ENCODE results near the gene YBX3. TPM values are rescaled to one million over a fixed set of nuclear protein-coding genes. Genes with fewer than 3 reads are reported as not detected.
"Not testable (repeated sequence)": the region's sequence is repeated elsewhere in the genome, so short reads cannot be mapped to it uniquely, and the experiment has no call there.

The YBX3 gene
- total and polyA plus RNA-seq, 8 donors: 241 to 444 (median 338) TPM

DNA sequence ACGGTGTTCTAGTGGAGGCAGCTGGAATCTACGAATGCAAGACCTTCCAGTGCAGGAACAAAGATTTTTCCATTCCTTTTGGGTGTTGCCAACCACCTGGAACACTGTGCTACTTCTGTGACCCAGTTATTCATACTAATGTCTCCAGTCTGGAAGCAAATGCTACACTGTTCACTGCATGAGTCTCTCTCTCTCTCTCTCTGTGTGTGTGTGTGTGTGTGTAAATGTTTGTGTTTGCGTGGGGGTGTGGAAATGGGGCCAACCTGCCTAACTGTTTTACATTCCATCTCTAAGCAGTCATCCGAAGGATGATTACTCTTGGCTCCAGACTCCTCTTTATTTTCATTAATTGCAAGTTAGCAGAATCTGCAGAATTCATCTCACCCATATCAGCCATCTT lies 29.9 kb upstream of the YBX3 start:
- Histone ChIP-seq H3K27ac (no peak overlapping the region), H3K27me3 (no peaks in the 10 kb centered on the region), H3K4me3 (no peak overlapping the region), H3K36me3 (no peaks in the 10 kb centered on the region), H3K4me1 (peaks cover 4 to 12% (median 4%) of the 10 kb centered on the region in 3 donors), H3K9me3 (no peaks in the 10 kb centered on the region)
- WGBS, 2 donors: 30 to 38% methylated on average over 4 of the region's 4 CpGs
- TF ChIP-seq, protein P1, sequence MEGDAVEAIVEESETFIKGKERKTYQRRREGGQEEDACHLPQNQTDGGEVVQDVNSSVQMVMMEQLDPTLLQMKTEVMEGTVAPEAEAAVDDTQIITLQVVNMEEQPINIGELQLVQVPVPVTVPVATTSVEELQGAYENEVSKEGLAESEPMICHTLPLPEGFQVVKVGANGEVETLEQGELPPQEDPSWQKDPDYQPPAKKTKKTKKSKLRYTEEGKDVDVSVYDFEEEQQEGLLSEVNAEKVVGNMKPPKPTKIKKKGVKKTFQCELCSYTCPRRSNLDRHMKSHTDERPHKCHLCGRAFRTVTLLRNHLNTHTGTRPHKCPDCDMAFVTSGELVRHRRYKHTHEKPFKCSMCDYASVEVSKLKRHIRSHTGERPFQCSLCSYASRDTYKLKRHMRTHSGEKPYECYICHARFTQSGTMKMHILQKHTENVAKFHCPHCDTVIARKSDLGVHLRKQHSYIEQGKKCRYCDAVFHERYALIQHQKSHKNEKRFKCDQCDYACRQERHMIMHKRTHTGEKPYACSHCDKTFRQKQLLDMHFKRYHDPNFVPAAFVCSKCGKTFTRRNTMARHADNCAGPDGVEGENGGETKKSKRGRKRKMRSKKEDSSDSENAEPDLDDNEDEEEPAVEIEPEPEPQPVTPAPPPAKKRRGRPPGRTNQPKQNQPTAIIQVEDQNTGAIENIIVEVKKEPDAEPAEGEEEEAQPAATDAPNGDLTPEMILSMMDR (IDR thresholded peaks at IDR 0.05): no peak
- FAIRE-seq (no peak), DNase-seq (no peak), ATAC-seq (peak in 1 of 4 donors; percentile 5)
- intact Hi-C loops (cut with DNase I): no loop called here

DNA sequence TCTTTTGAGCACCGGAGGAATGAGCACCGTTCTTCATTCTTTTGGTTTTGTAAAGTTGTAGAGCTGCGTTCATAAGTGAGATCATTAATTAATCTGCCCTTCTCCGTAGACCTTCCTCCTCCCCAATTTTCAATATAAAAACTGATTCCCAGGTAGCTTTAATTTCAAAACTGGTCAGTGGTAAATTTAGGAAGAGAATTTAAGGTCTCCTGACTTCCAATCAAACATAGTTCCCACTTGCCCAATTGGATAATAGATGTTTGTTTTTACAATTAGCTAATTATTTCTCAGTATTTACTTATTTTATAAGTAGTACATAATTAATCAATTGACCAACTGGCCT lies 27.2 kb upstream of the YBX3 start:
- TF ChIP-seq, protein P1 (IDR thresholded peaks at IDR 0.05): no peak
- no peaks in the 10 kb centered on the region for H3K36me3 ChIP-seq
- no peak for ATAC-seq
- H3K27ac ChIP-seq: no peak overlapping the region
- intact Hi-C loops (cut with DNase I): no loop called here
- no peak for DNase-seq
- H3K4me1 ChIP-seq: peaks cover 4 to 12% (median 4%) of the 10 kb centered on the region in 3 donors
- H3K9me3 ChIP-seq: no peaks in the 10 kb centered on the region
- no peak for FAIRE-seq
- H3K27me3 ChIP-seq: no peaks in the 10 kb centered on the region
- WGBS, 2 donors: 0% methylated on average over 4 of the region's 4 CpGs
- H3K4me3 ChIP-seq: no peak overlapping the region

DNA sequence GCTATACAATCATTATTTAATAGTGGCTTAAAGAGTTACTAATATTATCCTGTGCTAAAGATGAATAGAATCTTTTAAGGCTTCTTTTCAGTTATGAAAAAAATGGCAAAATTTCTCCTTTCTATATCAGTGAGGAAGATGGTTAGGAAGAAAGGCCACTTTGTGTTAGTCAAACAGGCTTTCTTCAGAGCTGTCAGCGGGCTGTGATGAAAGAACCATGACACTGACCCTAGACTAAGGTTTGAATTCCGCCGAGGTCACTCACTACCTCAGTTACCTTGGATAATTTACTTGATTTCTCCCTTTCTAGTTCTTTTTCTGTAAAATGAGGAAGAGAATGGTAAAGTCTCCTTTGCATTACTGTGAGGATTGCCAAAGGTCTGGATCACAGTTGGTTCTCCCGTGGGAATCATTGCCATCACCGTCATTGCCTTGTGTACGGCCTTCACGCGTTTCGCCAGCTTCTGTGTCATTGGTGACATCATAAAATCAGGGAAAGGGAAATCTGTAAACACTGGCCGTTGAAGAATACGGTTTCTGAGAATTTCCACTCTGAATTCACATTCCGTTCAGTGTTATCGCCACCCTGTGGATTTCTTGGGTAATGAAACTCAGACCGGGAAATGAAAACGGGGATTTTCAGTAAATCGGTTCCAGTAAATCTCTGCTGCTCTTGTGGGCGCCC lies 26.7 kb upstream of the YBX3 start:
- peaks cover 4 to 12% (median 4%) of the 10 kb centered on the region in 3 donors for H3K4me1 ChIP-seq
- H3K36me3 ChIP-seq: no peaks in the 10 kb centered on the region
- peak in 5 of 6 donors; percentile 52 to 84 (median 74) for DNase-seq
- peak; percentile 93 to 100 (median 98) for ATAC-seq
- FAIRE-seq: peak; percentile 96
- intact Hi-C loops (cut with DNase I): no loop called here
- no peaks in the 10 kb centered on the region for H3K9me3 ChIP-seq
- WGBS, 2 donors: 5 to 6% methylated on average over 17 of the region's 17 CpGs
- peak overlapping the region in 2 of 4 donors; percentile 50 for H3K27ac ChIP-seq
- no peaks in the 10 kb centered on the region for H3K27me3 ChIP-seq
- peak overlapping the region in 1 of 4 donors; percentile 30 for H3K4me3 ChIP-seq
- TF ChIP-seq, protein P1 (IDR thresholded peaks at IDR 0.05): peak; percentile 70 to 86 (median 74)

DNA sequence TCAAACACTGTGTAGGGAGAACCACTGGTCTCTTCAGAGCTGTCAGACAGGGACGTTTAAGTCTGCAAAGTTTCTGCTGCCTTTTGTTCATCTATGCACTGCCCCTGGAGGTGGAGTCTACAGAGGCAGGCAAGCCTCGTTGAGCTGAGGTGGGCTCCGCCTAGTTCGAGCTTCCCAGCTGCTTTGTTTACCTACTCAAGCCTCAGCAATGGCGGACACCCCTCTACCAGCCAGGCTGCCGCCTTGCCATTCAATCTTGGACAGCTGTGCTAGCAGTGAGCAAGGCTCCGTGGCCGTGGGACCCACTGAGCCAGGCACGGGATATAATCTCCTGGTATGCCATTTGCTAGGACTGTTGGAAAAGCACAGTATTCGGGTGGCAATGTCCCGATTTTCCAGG lies 24.6 kb upstream of the YBX3 start:
- Histone ChIP-seq H3K36me3 (no peaks in the 10 kb centered on the region), H3K27ac (no peak overlapping the region), H3K4me1 (peaks cover 4 to 12% (median 4%) of the 10 kb centered on the region in 3 donors), H3K9me3 (no peaks in the 10 kb centered on the region), H3K4me3 (no peak overlapping the region), H3K27me3 (no peaks in the 10 kb centered on the region)
- no peak for FAIRE-seq
- peak in 1 of 6 donors; percentile 43 for DNase-seq
- intact Hi-C loops (cut with DNase I): no loop called here
- WGBS, 2 donors: 34 to 50% methylated on average over 11 of the region's 11 CpGs
- no peak for ATAC-seq
- TF ChIP-seq, protein P1 (IDR thresholded peaks at IDR 0.05): no peak

DNA sequence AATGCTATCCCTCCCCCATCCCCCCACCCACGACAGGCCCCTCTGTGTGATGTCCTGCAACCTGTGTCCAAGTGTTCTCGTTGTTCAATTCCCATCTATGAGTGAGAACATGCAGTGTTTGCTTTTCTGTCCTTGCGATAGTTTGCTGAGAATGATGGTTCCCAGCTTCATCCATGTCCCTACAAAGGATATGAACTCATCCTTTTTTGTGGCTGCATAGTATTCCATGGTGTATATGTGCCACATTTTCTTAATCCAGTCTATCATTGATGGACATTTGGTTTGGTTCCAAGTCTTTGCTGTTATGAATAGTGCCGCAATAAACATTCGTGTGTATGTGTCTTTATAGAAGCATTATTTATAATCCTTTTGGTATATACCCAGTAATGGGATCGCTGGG lies 20.3 kb upstream of the YBX3 start:
- FAIRE-seq; ATAC-seq; H3K27me3 ChIP-seq; H3K36me3 ChIP-seq; intact Hi-C loops (cut with DNase I); H3K4me1 ChIP-seq; DNase-seq; H3K9me3 ChIP-seq; H3K27ac ChIP-seq; H3K4me3 ChIP-seq: not testable (repeated sequence)
- WGBS, 2 donors: 79 to 88% methylated on average over 6 of the region's 6 CpGs

All from pancreas (tissue), 10 donors.